PFSK-1 (cell line): Measurements from ENCODE around the gene HPGD.

Experiments
- POLR2AphosphoS5 ChIP-seq: IDR thresholded peaks from 2 replicates; pipeline ENCODE4 v1.6.1; 2012; ENCODE audit warnings: low read depth, mild to moderate bottlenecking, control low read depth, low read length, moderate library complexity
- REST ChIP-seq, 2 experiments: IDR thresholded peaks; 2 replicates each; pipeline versions ENCODE4 v1.6.1 to v1.8.0; 2011 to 2012; ENCODE audit warnings: low read depth in 2 of 2, low read length in 2 of 2, control low read depth in 1 of 2, inconsistent platforms in 1 of 2, mild to moderate bottlenecking in 1 of 2, moderate library complexity in 1 of 2; ENCODE audit not compliant: insufficient read depth in 1 of 2
- TAF1 ChIP-seq: IDR thresholded peaks from 2 replicates; pipeline ENCODE4 v1.6.1; 2012; ENCODE audit warnings: low read length, control low read depth, borderline replicate concordance; ENCODE audit not compliant: insufficient read depth

DNA sequence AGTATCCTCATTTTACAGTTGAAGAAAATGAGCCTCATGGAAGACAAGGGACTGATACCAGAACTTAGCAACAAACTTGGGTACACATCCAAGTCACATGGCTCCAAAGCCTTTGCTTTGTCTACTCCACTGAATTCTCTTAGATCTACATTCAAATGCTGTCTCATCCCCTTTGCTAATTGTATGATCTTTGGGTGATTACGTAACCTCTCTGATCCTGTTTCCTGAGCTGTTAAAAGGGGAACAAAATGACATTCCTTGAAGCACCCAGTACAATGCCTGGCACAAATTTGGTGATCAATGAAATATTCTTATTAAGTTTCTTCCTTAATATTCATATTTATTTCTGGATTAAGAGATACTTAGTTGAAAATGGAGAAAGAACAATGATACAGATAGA, 5.9 kb upstream of the HPGD start:
- TF ChIP-seq POLR2AphosphoS5, result no peak
- TF ChIP-seq REST (IDR thresholded peaks at IDR 0.05; ENCODE audit: insufficient read depth in 1 of 2, low read depth in 2 of 2, low read length in 2 of 2), result no peak
- TF ChIP-seq TAF1, result no peak
